ENCODE data around the gene IQSEC3. TPM values are rescaled to one million over a fixed set of nuclear protein-coding genes. Genes with fewer than 3 reads are reported as not detected.

The IQSEC3 gene
- total and polyA plus RNA-seq, 4 donors: 0.29 to 7.5 (median 1.5) TPM

DNA sequence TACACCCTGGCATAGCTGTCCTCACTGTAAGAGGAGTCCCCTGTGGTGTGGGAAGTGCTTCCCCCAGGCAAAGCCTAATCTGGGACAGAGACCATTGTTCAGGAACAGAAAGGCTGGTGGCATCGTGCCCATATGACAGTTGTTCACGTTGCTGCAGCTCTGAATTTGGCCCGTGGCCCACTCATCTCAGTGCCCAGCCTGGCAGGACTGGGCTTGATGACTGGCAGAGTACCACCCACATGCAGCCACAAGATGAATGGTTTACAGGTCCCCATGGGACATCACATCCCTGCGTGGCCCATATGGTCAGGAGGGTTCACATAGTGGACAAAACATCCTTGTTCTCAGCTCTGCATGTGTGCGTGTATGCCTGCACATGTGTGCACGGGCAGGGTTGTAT is 17.5 kb downstream of the IQSEC3 start:
- Histone ChIP-seq H3K9ac (ENCODE audit: insufficient read depth in 1 of 2, low read length in 2 of 2) (no peak overlapping the region), H3K4me1 (ENCODE audit: control insufficient read depth in 5 of 5, insufficient read depth in 5 of 5, low read length in 5 of 5) (no peaks in the 10 kb centered on the region), H3K4me3 (no peak overlapping the region), H3K27me3 (ENCODE audit: control insufficient read depth in 3 of 3, insufficient read depth in 3 of 3, low read length in 2 of 3) (peaks cover under 1 to 39% (median 14%) of the 10 kb centered on the region in 3 donors), H3K9me3 (ENCODE audit: control insufficient read depth in 4 of 4, insufficient read depth in 3 of 4, low read length in 3 of 4) (peaks cover 0 to 2% (median under 1%) of the 10 kb centered on the region in 4 donors), H3K36me3 (ENCODE audit: control insufficient read depth in 4 of 4, insufficient read depth in 4 of 4, low read length in 4 of 4) (no peaks in the 10 kb centered on the region), H3K27ac (ENCODE audit: low read depth in 1 of 2, low read length in 1 of 2) (no peak overlapping the region)
- no peak for DNase-seq
- no peak for ATAC-seq (ENCODE audit: insufficient read depth, low FRiP score)
- TF ChIP-seq, protein P1, sequence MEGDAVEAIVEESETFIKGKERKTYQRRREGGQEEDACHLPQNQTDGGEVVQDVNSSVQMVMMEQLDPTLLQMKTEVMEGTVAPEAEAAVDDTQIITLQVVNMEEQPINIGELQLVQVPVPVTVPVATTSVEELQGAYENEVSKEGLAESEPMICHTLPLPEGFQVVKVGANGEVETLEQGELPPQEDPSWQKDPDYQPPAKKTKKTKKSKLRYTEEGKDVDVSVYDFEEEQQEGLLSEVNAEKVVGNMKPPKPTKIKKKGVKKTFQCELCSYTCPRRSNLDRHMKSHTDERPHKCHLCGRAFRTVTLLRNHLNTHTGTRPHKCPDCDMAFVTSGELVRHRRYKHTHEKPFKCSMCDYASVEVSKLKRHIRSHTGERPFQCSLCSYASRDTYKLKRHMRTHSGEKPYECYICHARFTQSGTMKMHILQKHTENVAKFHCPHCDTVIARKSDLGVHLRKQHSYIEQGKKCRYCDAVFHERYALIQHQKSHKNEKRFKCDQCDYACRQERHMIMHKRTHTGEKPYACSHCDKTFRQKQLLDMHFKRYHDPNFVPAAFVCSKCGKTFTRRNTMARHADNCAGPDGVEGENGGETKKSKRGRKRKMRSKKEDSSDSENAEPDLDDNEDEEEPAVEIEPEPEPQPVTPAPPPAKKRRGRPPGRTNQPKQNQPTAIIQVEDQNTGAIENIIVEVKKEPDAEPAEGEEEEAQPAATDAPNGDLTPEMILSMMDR (IDR thresholded peaks at IDR 0.05; ENCODE audit: control extremely low read depth, extremely low read depth): no peak
- 57 to 65% methylated on average over 6 of the region's 6 CpGs for WGBS, 2 donors

DNA sequence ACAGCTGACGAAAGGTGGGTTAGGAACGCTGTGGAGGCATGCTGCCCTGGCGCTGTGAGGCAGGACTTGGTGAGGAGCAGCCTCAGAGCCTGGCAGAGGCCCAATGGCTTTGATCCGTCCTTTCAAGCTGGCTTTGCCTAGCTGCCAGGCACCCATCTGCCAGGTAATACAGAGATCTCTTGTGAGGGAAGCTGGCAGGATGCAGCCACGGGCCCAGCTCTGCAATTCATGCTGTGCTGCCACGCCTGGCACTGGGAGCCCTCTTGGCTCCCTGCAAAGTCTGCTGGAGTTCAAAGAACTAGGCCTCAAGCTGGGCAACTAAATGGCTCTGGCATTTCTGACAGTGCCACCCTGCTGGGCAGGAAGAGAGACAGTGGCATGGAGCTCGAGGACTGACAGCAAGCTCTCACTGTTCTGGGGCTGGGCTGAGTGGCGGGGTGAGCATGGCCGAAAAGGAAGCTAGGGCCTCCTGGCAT is 18.7 kb downstream of the IQSEC3 start:
- TF ChIP-seq, protein P1 (IDR thresholded peaks at IDR 0.05; ENCODE audit: control extremely low read depth, extremely low read depth): no peak
- no peaks in the 10 kb centered on the region for H3K36me3 ChIP-seq (ENCODE audit: control insufficient read depth in 4 of 4, insufficient read depth in 4 of 4, low read length in 4 of 4)
- H3K27me3 ChIP-seq (ENCODE audit: control insufficient read depth in 3 of 3, insufficient read depth in 3 of 3, low read length in 2 of 3): peaks cover 0 to 27% (median 4%) of the 10 kb centered on the region in 3 donors
- H3K9me3 ChIP-seq (ENCODE audit: control insufficient read depth in 4 of 4, insufficient read depth in 3 of 4, low read length in 3 of 4): peaks cover 0 to 3% (median 2%) of the 10 kb centered on the region in 4 donors
- DNase-seq: no peak
- H3K27ac ChIP-seq (ENCODE audit: low read depth in 1 of 2, low read length in 1 of 2): no peak overlapping the region
- no peak overlapping the region for H3K9ac ChIP-seq (ENCODE audit: insufficient read depth in 1 of 2, low read length in 2 of 2)
- no peak overlapping the region for H3K4me3 ChIP-seq
- no peak for ATAC-seq (ENCODE audit: insufficient read depth, low FRiP score)
- 62 to 66% methylated on average over 9 of the region's 9 CpGs for WGBS, 2 donors
- H3K4me1 ChIP-seq (ENCODE audit: control insufficient read depth in 5 of 5, insufficient read depth in 5 of 5, low read length in 5 of 5): no peaks in the 10 kb centered on the region

DNA sequence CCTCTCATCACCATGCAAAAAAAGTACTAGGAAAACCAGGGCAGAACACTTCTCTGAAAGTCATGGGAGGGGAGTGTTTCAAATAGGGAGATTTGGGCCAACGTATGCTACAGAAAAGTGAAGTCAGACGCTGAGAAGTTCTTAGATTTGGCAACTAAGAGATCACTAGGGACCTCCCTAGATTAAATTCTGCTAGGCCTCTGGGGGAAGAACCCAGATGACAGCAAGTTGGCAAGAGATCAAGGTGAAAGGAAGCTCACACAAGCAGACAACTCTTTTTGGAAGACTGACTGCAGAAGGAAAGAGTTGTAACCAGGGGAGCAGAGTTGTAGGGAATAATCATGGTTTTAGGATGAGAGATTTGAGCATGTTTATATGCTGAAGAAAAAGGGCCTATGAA is 20.7 kb downstream of the IQSEC3 start:
- no peaks in the 10 kb centered on the region for H3K36me3 ChIP-seq (ENCODE audit: control insufficient read depth in 4 of 4, insufficient read depth in 4 of 4, low read length in 4 of 4)
- peaks cover 0 to 16% (median 0%) of the 10 kb centered on the region in 3 donors for H3K27me3 ChIP-seq (ENCODE audit: control insufficient read depth in 3 of 3, insufficient read depth in 3 of 3, low read length in 2 of 3)
- ATAC-seq (ENCODE audit: insufficient read depth, low FRiP score) (no peak), DNase-seq (peak in 2 of 3 donors; percentile 21 to 48)
- H3K9me3 ChIP-seq (ENCODE audit: control insufficient read depth in 4 of 4, insufficient read depth in 3 of 4, low read length in 3 of 4): peaks cover 0 to 8% (median 3%) of the 10 kb centered on the region in 4 donors
- H3K9ac ChIP-seq (ENCODE audit: insufficient read depth in 1 of 2, low read length in 2 of 2): no peak overlapping the region
- 32 to 60% methylated on average over 2 of the region's 2 CpGs for WGBS, 2 donors
- H3K4me3 ChIP-seq: no peak overlapping the region
- no peak overlapping the region for H3K27ac ChIP-seq (ENCODE audit: low read depth in 1 of 2, low read length in 1 of 2)
- H3K4me1 ChIP-seq (ENCODE audit: control insufficient read depth in 5 of 5, insufficient read depth in 5 of 5, low read length in 5 of 5): no peaks in the 10 kb centered on the region
- TF ChIP-seq, protein P1 (IDR thresholded peaks at IDR 0.05; ENCODE audit: control extremely low read depth, extremely low read depth): no peak

DNA sequence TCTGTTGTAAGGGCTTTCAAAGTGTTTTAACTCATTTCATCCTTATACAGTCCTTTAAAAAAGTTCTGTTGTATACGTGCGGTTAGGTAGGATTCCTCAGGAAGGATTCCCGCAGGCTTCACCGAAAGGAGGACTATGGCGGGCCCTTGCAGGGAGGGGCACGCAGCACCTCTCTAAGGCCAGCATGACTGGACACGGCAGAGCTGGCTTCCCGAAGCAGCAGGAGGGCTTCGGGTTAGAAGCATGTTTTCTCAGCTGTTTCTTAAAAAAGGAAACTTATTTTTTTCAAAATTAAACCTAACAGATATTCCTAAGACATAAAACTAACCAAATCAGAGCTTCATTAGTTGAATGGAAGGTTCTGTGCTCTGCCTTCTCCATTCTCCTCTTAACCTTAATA is 21.3 kb downstream of the IQSEC3 start:
- Histone ChIP-seq H3K4me1 (ENCODE audit: control insufficient read depth in 5 of 5, insufficient read depth in 5 of 5, low read length in 5 of 5) (no peaks in the 10 kb centered on the region), H3K9ac (ENCODE audit: insufficient read depth in 1 of 2, low read length in 2 of 2) (no peak overlapping the region), H3K27me3 (ENCODE audit: control insufficient read depth in 3 of 3, insufficient read depth in 3 of 3, low read length in 2 of 3) (peaks cover 0 to 15% (median 0%) of the 10 kb centered on the region in 3 donors), H3K9me3 (ENCODE audit: control insufficient read depth in 4 of 4, insufficient read depth in 3 of 4, low read length in 3 of 4) (peaks cover 0 to 8% (median 3%) of the 10 kb centered on the region in 4 donors), H3K36me3 (ENCODE audit: control insufficient read depth in 4 of 4, insufficient read depth in 4 of 4, low read length in 4 of 4) (no peaks in the 10 kb centered on the region), H3K4me3 (no peak overlapping the region), H3K27ac (ENCODE audit: low read depth in 1 of 2, low read length in 1 of 2) (no peak overlapping the region)
- ATAC-seq (ENCODE audit: insufficient read depth, low FRiP score) (no peak), DNase-seq (no peak)
- TF ChIP-seq, protein P1 (IDR thresholded peaks at IDR 0.05; ENCODE audit: control extremely low read depth, extremely low read depth): no peak
- WGBS, 2 donors: 83 to 90% methylated on average over 9 of the region's 9 CpGs
